ENCODE data around the gene NTRK3.

The NTRK3 gene

GRCh38 chr15:87971076-87971475 lies 285.5 kb downstream of the NTRK3 start (continued):
- TF ChIP-seq CSDC2 (CRISPR knock-in tag; IDR thresholded peaks at IDR 0.05): no peak
- TF ChIP-seq SNAI2 (CRISPR knock-in tag; IDR thresholded peaks at IDR 0.05): no peak
- TF ChIP-seq ISL1 (CRISPR knock-in tag; IDR thresholded peaks at IDR 0.05): no peak
- no peak for TF ChIP-seq ESRRG (CRISPR knock-in tag; IDR thresholded peaks at IDR 0.05)

- TF ChIP-seq, protein P1, sequence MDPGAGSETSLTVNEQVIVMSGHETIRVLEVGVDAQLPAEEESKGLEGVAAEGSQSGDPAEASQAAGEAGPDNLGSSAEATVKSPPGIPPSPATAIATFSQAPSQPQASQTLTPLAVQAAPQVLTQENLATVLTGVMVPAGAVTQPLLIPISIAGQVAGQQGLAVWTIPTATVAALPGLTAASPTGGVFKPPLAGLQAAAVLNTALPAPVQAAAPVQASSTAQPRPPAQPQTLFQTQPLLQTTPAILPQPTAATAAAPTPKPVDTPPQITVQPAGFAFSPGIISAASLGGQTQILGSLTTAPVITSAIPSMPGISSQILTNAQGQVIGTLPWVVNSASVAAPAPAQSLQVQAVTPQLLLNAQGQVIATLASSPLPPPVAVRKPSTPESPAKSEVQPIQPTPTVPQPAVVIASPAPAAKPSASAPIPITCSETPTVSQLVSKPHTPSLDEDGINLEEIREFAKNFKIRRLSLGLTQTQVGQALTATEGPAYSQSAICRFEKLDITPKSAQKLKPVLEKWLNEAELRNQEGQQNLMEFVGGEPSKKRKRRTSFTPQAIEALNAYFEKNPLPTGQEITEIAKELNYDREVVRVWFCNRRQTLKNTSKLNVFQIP (CRISPR knock-in tag; IDR thresholded peaks at IDR 0.05; ENCODE audit: borderline replicate concordance, low read depth): no peak
- TF ChIP-seq ZNF565 (CRISPR knock-in tag; conservative IDR thresholded peaks at IDR 0.05; ENCODE audit: low read depth): no peak
- TF ChIP-seq, protein P2, sequence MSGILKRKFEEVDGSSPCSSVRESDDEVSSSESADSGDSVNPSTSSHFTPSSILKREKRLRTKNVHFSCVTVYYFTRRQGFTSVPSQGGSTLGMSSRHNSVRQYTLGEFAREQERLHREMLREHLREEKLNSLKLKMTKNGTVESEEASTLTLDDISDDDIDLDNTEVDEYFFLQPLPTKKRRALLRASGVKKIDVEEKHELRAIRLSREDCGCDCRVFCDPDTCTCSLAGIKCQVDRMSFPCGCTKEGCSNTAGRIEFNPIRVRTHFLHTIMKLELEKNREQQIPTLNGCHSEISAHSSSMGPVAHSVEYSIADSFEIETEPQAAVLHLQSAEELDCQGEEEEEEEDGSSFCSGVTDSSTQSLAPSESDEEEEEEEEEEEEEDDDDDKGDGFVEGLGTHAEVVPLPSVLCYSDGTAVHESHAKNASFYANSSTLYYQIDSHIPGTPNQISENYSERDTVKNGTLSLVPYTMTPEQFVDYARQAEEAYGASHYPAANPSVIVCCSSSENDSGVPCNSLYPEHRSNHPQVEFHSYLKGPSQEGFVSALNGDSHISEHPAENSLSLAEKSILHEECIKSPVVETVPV (CRISPR knock-in tag; IDR thresholded peaks at IDR 0.05): no peak
- no peak for TF ChIP-seq TSHZ2 (CRISPR knock-in tag; IDR thresholded peaks at IDR 0.05)
- TF ChIP-seq ZC3H10 (CRISPR knock-in tag; IDR thresholded peaks at IDR 0.05): no peak
- TF ChIP-seq, protein P3, sequence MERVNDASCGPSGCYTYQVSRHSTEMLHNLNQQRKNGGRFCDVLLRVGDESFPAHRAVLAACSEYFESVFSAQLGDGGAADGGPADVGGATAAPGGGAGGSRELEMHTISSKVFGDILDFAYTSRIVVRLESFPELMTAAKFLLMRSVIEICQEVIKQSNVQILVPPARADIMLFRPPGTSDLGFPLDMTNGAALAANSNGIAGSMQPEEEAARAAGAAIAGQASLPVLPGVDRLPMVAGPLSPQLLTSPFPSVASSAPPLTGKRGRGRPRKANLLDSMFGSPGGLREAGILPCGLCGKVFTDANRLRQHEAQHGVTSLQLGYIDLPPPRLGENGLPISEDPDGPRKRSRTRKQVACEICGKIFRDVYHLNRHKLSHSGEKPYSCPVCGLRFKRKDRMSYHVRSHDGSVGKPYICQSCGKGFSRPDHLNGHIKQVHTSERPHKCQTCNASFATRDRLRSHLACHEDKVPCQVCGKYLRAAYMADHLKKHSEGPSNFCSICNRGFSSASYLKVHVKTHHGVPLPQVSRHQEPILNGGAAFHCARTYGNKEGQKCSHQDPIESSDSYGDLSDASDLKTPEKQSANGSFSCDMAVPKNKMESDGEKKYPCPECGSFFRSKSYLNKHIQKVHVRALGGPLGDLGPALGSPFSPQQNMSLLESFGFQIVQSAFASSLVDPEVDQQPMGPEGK (CRISPR knock-in tag; IDR thresholded peaks at IDR 0.05; ENCODE audit: borderline replicate concordance): no peak
- no peak for TF ChIP-seq ZNF70 (CRISPR knock-in tag; IDR thresholded peaks at IDR 0.05)
- no peak for TF ChIP-seq ESRRG (CRISPR knock-in tag; IDR thresholded peaks at IDR 0.05)
- ATAC-seq: no peak
These were observed 288.6 kb downstream of the NTRK3 start for GRCh38 chr15:87967951-87968350.

DNA sequence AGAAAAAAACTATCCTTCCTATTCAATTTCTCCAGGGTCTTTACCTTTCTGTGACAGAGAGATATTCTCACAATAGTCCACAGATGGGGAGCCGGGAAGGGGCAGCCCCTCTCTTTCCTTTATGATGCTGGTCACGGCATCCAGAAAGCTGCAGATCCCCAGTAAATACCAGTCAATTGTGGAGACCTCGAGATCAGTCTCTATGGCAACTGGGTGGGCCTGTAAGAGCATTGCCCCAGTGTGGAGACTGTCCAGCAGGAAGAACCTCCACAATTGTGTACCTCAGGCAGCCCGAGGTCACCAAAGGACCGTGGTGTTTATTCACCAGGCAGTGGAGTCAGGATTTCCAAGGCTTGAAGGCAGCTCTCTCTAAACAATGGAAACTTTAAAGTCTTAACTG lies 291.2 kb downstream of the NTRK3 start:
- TF ChIP-seq ZFP30 (CRISPR knock-in tag; IDR thresholded peaks at IDR 0.05) (no peak), ISL1 (CRISPR knock-in tag; IDR thresholded peaks at IDR 0.05) (no peak), ESRRG (CRISPR knock-in tag; IDR thresholded peaks at IDR 0.05) (no peak), RARB (CRISPR knock-in tag; IDR thresholded peaks at IDR 0.05) (no peak), BACH2 (CRISPR knock-in tag; IDR thresholded peaks at IDR 0.05; ENCODE audit: borderline replicate concordance) (no peak), ZNF8 (CRISPR knock-in tag; IDR thresholded peaks at IDR 0.05) (no peak), ARNTL (CRISPR knock-in tag; IDR thresholded peaks at IDR 0.05; ENCODE audit: borderline replicate concordance, low read depth) (no peak), SNAI2 (CRISPR knock-in tag; IDR thresholded peaks at IDR 0.05) (no peak), OSR1 (CRISPR knock-in tag; IDR thresholded peaks at IDR 0.05) (no peak), CSDC2 (CRISPR knock-in tag; IDR thresholded peaks at IDR 0.05) (no peak)
- TF ChIP-seq, protein P2 (CRISPR knock-in tag; IDR thresholded peaks at IDR 0.05): no peak
- ATAC-seq: no peak

- no peak for ATAC-seq
These were observed 294.1 kb downstream of the NTRK3 start for GRCh38 chr15:87962428-87962827.

More at GRCh38 chr15:87962428-87962827, 294.1 kb downstream of the NTRK3 start:
- TF ChIP-seq PPARA (CRISPR knock-in tag; IDR thresholded peaks at IDR 0.05; ENCODE audit: borderline replicate concordance) (no peak), BACH2 (CRISPR knock-in tag; IDR thresholded peaks at IDR 0.05; ENCODE audit: borderline replicate concordance) (no peak), ZC3H10 (CRISPR knock-in tag; IDR thresholded peaks at IDR 0.05) (no peak), TCF4 (CRISPR knock-in tag; IDR thresholded peaks at IDR 0.05; ENCODE audit: borderline replicate concordance) (no peak), GLIS3 (CRISPR knock-in tag; IDR thresholded peaks at IDR 0.05) (no peak), TOX (CRISPR knock-in tag; IDR thresholded peaks at IDR 0.05; ENCODE audit: borderline replicate concordance) (no peak), ISL1 (CRISPR knock-in tag; IDR thresholded peaks at IDR 0.05) (no peak), ARNTL (CRISPR knock-in tag; IDR thresholded peaks at IDR 0.05; ENCODE audit: borderline replicate concordance, low read depth) (no peak), CSDC2 (CRISPR knock-in tag; IDR thresholded peaks at IDR 0.05) (no peak), SNAI2 (CRISPR knock-in tag; IDR thresholded peaks at IDR 0.05) (no peak), ZNF8 (CRISPR knock-in tag; IDR thresholded peaks at IDR 0.05) (no peak), ZFP30 (CRISPR knock-in tag; IDR thresholded peaks at IDR 0.05) (no peak)
- TF ChIP-seq, protein P1 (CRISPR knock-in tag; IDR thresholded peaks at IDR 0.05; ENCODE audit: borderline replicate concordance, low read depth): no peak

Data from SK-N-SH treated with all-trans-retinoic acid at 6 μM for 48 hours (cell line).